ENCODE results near the gene MAP2K2.

Gene MAP2K2

DNA sequence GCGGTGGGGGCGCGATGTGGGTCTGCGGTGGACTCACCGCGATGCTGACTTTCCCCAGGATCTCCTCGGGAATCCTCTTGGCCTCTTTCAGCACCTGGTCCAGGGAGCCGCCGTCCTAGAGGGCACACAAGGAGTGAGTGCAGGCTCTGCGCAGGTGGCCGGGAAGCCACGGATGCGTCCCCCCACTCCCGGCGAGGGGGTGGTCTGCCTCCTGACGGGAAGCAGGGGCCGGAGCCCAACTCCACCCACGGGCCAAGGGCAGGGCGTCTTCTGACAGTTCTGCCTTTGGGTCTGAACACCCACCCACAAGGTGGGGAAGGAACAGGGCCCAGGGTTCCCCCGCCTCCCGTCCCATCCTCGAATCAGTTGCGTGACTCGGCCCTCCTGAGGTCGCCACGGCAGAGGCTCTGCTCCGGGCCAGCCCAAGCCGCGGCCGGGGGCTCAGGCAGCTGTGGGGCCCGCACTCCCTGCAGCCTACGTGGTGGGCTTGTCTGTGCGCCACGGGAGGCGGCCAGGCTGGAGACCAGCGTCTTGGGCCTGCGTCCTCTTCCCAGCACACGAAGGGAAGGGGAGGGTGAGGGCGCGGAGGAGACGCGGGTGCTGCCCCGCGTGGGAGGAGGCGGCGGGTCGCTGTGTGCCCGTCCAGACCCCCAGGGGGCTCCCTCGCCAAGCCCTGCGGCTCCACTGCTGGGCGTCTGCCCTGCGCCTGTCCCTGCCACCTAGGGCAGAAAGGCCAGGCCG is 21.4 kb downstream of the MAP2K2 start:
- TF ChIP-seq OSR1 (CRISPR knock-in tag; IDR thresholded peaks at IDR 0.05) (no peak), TCF4 (CRISPR knock-in tag; IDR thresholded peaks at IDR 0.05; ENCODE audit: borderline replicate concordance) (no peak), ZFP3 (CRISPR knock-in tag; IDR thresholded peaks at IDR 0.05) (no peak), ZNF70 (CRISPR knock-in tag; IDR thresholded peaks at IDR 0.05) (no peak), TOX (CRISPR knock-in tag; IDR thresholded peaks at IDR 0.05; ENCODE audit: borderline replicate concordance) (no peak), BACH2 (CRISPR knock-in tag; IDR thresholded peaks at IDR 0.05; ENCODE audit: borderline replicate concordance) (no peak), CSDC2 (CRISPR knock-in tag; IDR thresholded peaks at IDR 0.05) (no peak), ZC3H10 (CRISPR knock-in tag; IDR thresholded peaks at IDR 0.05) (no peak), RARB (CRISPR knock-in tag; IDR thresholded peaks at IDR 0.05) (no peak), PPARA (CRISPR knock-in tag; IDR thresholded peaks at IDR 0.05; ENCODE audit: borderline replicate concordance) (no peak)
- TF ChIP-seq, protein P1, sequence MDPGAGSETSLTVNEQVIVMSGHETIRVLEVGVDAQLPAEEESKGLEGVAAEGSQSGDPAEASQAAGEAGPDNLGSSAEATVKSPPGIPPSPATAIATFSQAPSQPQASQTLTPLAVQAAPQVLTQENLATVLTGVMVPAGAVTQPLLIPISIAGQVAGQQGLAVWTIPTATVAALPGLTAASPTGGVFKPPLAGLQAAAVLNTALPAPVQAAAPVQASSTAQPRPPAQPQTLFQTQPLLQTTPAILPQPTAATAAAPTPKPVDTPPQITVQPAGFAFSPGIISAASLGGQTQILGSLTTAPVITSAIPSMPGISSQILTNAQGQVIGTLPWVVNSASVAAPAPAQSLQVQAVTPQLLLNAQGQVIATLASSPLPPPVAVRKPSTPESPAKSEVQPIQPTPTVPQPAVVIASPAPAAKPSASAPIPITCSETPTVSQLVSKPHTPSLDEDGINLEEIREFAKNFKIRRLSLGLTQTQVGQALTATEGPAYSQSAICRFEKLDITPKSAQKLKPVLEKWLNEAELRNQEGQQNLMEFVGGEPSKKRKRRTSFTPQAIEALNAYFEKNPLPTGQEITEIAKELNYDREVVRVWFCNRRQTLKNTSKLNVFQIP (CRISPR knock-in tag; IDR thresholded peaks at IDR 0.05; ENCODE audit: borderline replicate concordance, low read depth): no peak
- TF ChIP-seq, protein P2, sequence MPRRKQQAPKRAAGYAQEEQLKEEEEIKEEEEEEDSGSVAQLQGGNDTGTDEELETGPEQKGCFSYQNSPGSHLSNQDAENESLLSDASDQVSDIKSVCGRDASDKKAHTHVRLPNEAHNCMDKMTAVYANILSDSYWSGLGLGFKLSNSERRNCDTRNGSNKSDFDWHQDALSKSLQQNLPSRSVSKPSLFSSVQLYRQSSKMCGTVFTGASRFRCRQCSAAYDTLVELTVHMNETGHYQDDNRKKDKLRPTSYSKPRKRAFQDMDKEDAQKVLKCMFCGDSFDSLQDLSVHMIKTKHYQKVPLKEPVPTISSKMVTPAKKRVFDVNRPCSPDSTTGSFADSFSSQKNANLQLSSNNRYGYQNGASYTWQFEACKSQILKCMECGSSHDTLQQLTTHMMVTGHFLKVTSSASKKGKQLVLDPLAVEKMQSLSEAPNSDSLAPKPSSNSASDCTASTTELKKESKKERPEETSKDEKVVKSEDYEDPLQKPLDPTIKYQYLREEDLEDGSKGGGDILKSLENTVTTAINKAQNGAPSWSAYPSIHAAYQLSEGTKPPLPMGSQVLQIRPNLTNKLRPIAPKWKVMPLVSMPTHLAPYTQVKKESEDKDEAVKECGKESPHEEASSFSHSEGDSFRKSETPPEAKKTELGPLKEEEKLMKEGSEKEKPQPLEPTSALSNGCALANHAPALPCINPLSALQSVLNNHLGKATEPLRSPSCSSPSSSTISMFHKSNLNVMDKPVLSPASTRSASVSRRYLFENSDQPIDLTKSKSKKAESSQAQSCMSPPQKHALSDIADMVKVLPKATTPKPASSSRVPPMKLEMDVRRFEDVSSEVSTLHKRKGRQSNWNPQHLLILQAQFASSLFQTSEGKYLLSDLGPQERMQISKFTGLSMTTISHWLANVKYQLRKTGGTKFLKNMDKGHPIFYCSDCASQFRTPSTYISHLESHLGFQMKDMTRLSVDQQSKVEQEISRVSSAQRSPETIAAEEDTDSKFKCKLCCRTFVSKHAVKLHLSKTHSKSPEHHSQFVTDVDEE (CRISPR knock-in tag; IDR thresholded peaks at IDR 0.05): no peak
- no peak; the same call in 2 of the 3 replicates for ATAC-seq

DNA sequence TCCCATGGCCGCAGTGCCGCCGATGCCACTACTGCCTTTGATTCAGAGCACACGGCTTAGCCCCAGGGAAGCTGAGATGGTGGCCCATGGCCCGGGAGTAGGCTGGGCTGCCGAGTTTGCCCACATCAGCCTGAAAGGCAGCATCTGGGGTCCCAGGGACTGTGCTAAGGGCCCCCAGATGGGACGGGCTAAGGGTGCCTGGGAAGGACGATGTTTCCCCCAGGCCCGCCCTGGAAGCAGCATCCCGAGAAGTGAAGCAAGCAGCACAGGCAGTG is 22.5 kb downstream of the MAP2K2 start:
- no peak for ATAC-seq
- TF ChIP-seq ZFP3 (CRISPR knock-in tag; IDR thresholded peaks at IDR 0.05) (no peak), RARB (CRISPR knock-in tag; IDR thresholded peaks at IDR 0.05) (no peak), PPARA (CRISPR knock-in tag; IDR thresholded peaks at IDR 0.05; ENCODE audit: borderline replicate concordance) (no peak), TCF4 (CRISPR knock-in tag; IDR thresholded peaks at IDR 0.05; ENCODE audit: borderline replicate concordance) (no peak), ZNF70 (CRISPR knock-in tag; IDR thresholded peaks at IDR 0.05) (no peak), OSR1 (CRISPR knock-in tag; IDR thresholded peaks at IDR 0.05) (no peak), CSDC2 (CRISPR knock-in tag; IDR thresholded peaks at IDR 0.05) (no peak), ZC3H10 (CRISPR knock-in tag; IDR thresholded peaks at IDR 0.05) (no peak), TOX (CRISPR knock-in tag; IDR thresholded peaks at IDR 0.05; ENCODE audit: borderline replicate concordance) (no peak), ZNF8 (CRISPR knock-in tag; IDR thresholded peaks at IDR 0.05) (no peak), ARNTL (CRISPR knock-in tag; IDR thresholded peaks at IDR 0.05; ENCODE audit: borderline replicate concordance, low read depth) (no peak), GLIS3 (CRISPR knock-in tag; IDR thresholded peaks at IDR 0.05) (no peak), BACH2 (CRISPR knock-in tag; IDR thresholded peaks at IDR 0.05; ENCODE audit: borderline replicate concordance) (no peak), ZNF565 (CRISPR knock-in tag; conservative IDR thresholded peaks at IDR 0.05; ENCODE audit: low read depth) (no peak), ISL1 (CRISPR knock-in tag; IDR thresholded peaks at IDR 0.05) (no peak), ZFP30 (CRISPR knock-in tag; IDR thresholded peaks at IDR 0.05) (no peak)
- TF ChIP-seq, protein P2 (CRISPR knock-in tag; IDR thresholded peaks at IDR 0.05): no peak
- TF ChIP-seq, protein P3, sequence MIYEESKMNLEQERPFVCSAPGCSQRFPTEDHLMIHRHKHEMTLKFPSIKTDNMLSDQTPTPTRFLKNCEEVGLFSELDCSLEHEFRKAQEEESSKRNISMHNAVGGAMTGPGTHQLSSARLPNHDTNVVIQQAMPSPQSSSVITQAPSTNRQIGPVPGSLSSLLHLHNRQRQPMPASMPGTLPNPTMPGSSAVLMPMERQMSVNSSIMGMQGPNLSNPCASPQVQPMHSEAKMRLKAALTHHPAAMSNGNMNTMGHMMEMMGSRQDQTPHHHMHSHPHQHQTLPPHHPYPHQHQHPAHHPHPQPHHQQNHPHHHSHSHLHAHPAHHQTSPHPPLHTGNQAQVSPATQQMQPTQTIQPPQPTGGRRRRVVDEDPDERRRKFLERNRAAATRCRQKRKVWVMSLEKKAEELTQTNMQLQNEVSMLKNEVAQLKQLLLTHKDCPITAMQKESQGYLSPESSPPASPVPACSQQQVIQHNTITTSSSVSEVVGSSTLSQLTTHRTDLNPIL (CRISPR knock-in tag; IDR thresholded peaks at IDR 0.05; ENCODE audit: low read depth): no peak
- TF ChIP-seq, protein P4, sequence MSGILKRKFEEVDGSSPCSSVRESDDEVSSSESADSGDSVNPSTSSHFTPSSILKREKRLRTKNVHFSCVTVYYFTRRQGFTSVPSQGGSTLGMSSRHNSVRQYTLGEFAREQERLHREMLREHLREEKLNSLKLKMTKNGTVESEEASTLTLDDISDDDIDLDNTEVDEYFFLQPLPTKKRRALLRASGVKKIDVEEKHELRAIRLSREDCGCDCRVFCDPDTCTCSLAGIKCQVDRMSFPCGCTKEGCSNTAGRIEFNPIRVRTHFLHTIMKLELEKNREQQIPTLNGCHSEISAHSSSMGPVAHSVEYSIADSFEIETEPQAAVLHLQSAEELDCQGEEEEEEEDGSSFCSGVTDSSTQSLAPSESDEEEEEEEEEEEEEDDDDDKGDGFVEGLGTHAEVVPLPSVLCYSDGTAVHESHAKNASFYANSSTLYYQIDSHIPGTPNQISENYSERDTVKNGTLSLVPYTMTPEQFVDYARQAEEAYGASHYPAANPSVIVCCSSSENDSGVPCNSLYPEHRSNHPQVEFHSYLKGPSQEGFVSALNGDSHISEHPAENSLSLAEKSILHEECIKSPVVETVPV (CRISPR knock-in tag; IDR thresholded peaks at IDR 0.05): no peak
- TF ChIP-seq, protein P1 (CRISPR knock-in tag; IDR thresholded peaks at IDR 0.05; ENCODE audit: borderline replicate concordance, low read depth): no peak
